H1 (cell line): ENCODE measurements around the gene LTF. TPM values are rescaled to one million over a fixed set of nuclear protein-coding genes. Genes with fewer than 3 reads are reported as not detected.

Experiments
- CTCF ChIA-PET: fragments of 300-600 bp; sonication (Branson Sonifier 250); formaldehyde crosslinking; loops from one replicate; lab custom pipeline; 2021; ENCODE audit not compliant: partially characterized antibody; lab: Charles Lee
- POLR2A ChIA-PET: fragments of 300-600 bp; sonication (Branson Sonifier 250); formaldehyde crosslinking; loops from one replicate; lab custom pipeline; 2021; ENCODE audit warnings: inconsistent platforms; ENCODE audit not compliant: partially characterized antibody; lab: Charles Lee
- DNase-seq, 2 experiments: peaks; one replicate each; pipeline versions ENCODE4 v3.0.0 to v3.0.0-alpha.2; 2010 to 2022; ENCODE audit warnings: low spot score in 2 of 2, low read depth in 1 of 2, mixed read lengths in 1 of 2
- FAIRE-seq: peaks from 2 replicates; lab custom pipeline; 2011; peaks lifted over from hg19 to GRCh38; lab: Jason Lieb, UNC
- H2AFZ ChIP-seq: 2 replicates; pipeline ENCODE4 v1.8.1; 2012; ENCODE audit warnings: low read length, inconsistent platforms
- H2AK5ac ChIP-seq: 2 replicates; pipeline ENCODE4 v1.6.1; 2013; ENCODE audit warnings: low read depth, low read length
- H2BK120ac ChIP-seq: replicated peaks from 2 replicates; pipeline ENCODE3; 2013; ENCODE audit warnings: low read depth, low read length, inconsistent platforms
- H2BK12ac ChIP-seq: 2 replicates; pipeline ENCODE4 v1.6.1; 2013; ENCODE audit warnings: low read depth, low read length
- H2BK15ac ChIP-seq: 2 replicates; pipeline ENCODE4 v1.6.1; 2013; ENCODE audit warnings: low read length
- H2BK20ac ChIP-seq: 2 replicates; pipeline ENCODE4 v1.6.1; 2013; ENCODE audit warnings: low read length
- H2BK5ac ChIP-seq: 2 replicates; pipeline ENCODE4 v1.6.1; 2013; ENCODE audit warnings: low read depth, low read length
- H3K14ac ChIP-seq: 2 replicates; pipeline ENCODE4 v1.6.1; 2013; ENCODE audit warnings: inconsistent platforms; ENCODE audit not compliant: insufficient read length
- H3K18ac ChIP-seq: 2 replicates; pipeline ENCODE4 v1.6.1; 2013; ENCODE audit warnings: low read length; ENCODE audit errors: extremely low read depth
- H3K23ac ChIP-seq: 2 replicates; pipeline ENCODE4 v1.6.1; 2013; ENCODE audit warnings: inconsistent platforms; ENCODE audit not compliant: insufficient read length
- H3K23me2 ChIP-seq: 2 replicates; pipeline ENCODE4 v1.6.1; 2013; ENCODE audit warnings: low read depth, low read length
- H3K27ac ChIP-seq: 2 replicates; pipeline ENCODE4 v1.6.1; 2011; ENCODE audit warnings: low read depth, low read length, inconsistent platforms
- H3K27me3 ChIP-seq, 4 experiments: replicated peaks in 1 of 4; 1 replicate in 1 of 4; 2 replicates in 3 of 4; pipeline versions ENCODE4 v1.6.1 to v1.8.1; 2011 to 2013; ENCODE audit warnings: low read length in 3 of 4, mild to moderate bottlenecking in 3 of 4, inconsistent platforms in 2 of 4, mixed read lengths in 2 of 4, moderate library complexity in 1 of 4; ENCODE audit not compliant: control insufficient read depth in 3 of 4, insufficient read depth in 3 of 4; ENCODE audit errors: extremely low read depth in 1 of 4
- H3K36me3 ChIP-seq, 4 experiments: 2 replicates each; pipeline versions ENCODE4 v1.6.1 to v1.8.1; 2011 to 2013; ENCODE audit warnings: mild to moderate bottlenecking in 4 of 4, low read length in 3 of 4, moderate library complexity in 2 of 4, control low read depth in 1 of 4, inconsistent platforms in 1 of 4; ENCODE audit not compliant: insufficient read depth in 4 of 4, control insufficient read depth in 2 of 4
- H3K4ac ChIP-seq: replicated peaks from 2 replicates; pipeline ENCODE3; 2013; ENCODE audit warnings: low read length, low read depth, mixed read lengths, inconsistent platforms; ENCODE audit not compliant: insufficient read length
- H3K4me1 ChIP-seq, 4 experiments: replicated peaks in 1 of 4; 1 replicate in 1 of 4; 2 replicates in 3 of 4; pipeline versions ENCODE4 v1.6.1 to v1.8.1; 2011 to 2013; ENCODE audit warnings: low read length in 3 of 4, inconsistent platforms in 2 of 4, mixed read lengths in 1 of 4; ENCODE audit not compliant: insufficient read depth in 4 of 4, control insufficient read depth in 3 of 4
- H3K4me2 ChIP-seq, 2 experiments: 2 replicates each; pipeline versions ENCODE4 v1.6.1 to v1.8.1; 2011 to 2013; ENCODE audit warnings: low read depth in 2 of 2, low read length in 2 of 2, control low read depth in 1 of 2, inconsistent platforms in 1 of 2, mild to moderate bottlenecking in 1 of 2; ENCODE audit not compliant: insufficient read depth in 1 of 2
- H3K4me3 ChIP-seq, 4 experiments: fragments of 200-600, 300-600 bp in 1 of 4; sonication (generic), shearing (Covaris generic), sonication (Bioruptor Twin) in 1 of 4; 2 replicates each; pipeline versions ENCODE4 v1.5.1 to v1.8.1; 2011 to 2016; ENCODE audit warnings: low read length in 4 of 4, low read depth in 3 of 4, control low read depth in 2 of 4, inconsistent platforms in 2 of 4, mild to moderate bottlenecking in 2 of 4, mixed read lengths in 1 of 4, moderate library complexity in 1 of 4; ENCODE audit not compliant: insufficient read depth in 2 of 4; ENCODE audit errors: extremely low read depth in 1 of 4
- H3K56ac ChIP-seq: replicated peaks from 2 replicates; pipeline ENCODE3; 2013; ENCODE audit warnings: low read depth, mild to moderate bottlenecking, mixed read lengths, low read length, inconsistent platforms; ENCODE audit not compliant: insufficient read length
- H3K79me1 ChIP-seq: 2 replicates; pipeline ENCODE4 v1.6.1; 2013; ENCODE audit warnings: low read depth, low read length, control low read depth
- H3K79me2 ChIP-seq, 2 experiments: 2 replicates each; pipeline versions ENCODE4 v1.6.1 to v1.8.1; 2012 to 2013; ENCODE audit warnings: low read length in 2 of 2, mild to moderate bottlenecking in 2 of 2, inconsistent platforms in 1 of 2; ENCODE audit not compliant: insufficient read depth in 2 of 2, control insufficient read depth in 1 of 2
- H3K9ac ChIP-seq, 4 experiments: replicated peaks in 1 of 4; 1 replicate in 1 of 4; 2 replicates in 3 of 4; pipeline versions ENCODE4 v1.6.1 to v1.8.1; 2011 to 2013; ENCODE audit warnings: low read depth in 3 of 4, low read length in 3 of 4, control low read depth in 2 of 4, mild to moderate bottlenecking in 2 of 4, moderate library complexity in 2 of 4, inconsistent platforms in 1 of 4; ENCODE audit errors: extremely low read depth in 1 of 4
- H3K9me3 ChIP-seq, 2 experiments: 2 replicates each; pipeline versions ENCODE4 v1.6.1 to v1.8.1; 2012 to 2013; ENCODE audit warnings: mild to moderate bottlenecking in 2 of 2, moderate library complexity in 2 of 2, control low read depth in 1 of 2, inconsistent platforms in 1 of 2, low read depth in 1 of 2, low read length in 1 of 2, mixed read lengths in 1 of 2; ENCODE audit not compliant: insufficient read depth in 2 of 2
- H4K20me1 ChIP-seq, 2 experiments: replicated peaks in 1 of 2; 2 replicates each; pipeline versions ENCODE3 to v1.8.1; 2011 to 2013; ENCODE audit warnings: inconsistent platforms in 2 of 2, low read length in 2 of 2, mild to moderate bottlenecking in 1 of 2; ENCODE audit not compliant: insufficient read depth in 2 of 2, control insufficient read depth in 1 of 2
- H4K5ac ChIP-seq: 2 replicates; pipeline ENCODE4 v1.6.1; 2013; ENCODE audit warnings: low read length, low read depth, mixed read lengths, inconsistent platforms; ENCODE audit not compliant: insufficient read length
- H4K8ac ChIP-seq: 2 replicates; pipeline ENCODE4 v1.8.0; 2013; ENCODE audit warnings: mild to moderate bottlenecking, moderate library complexity, low read length, inconsistent platforms; ENCODE audit not compliant: insufficient read depth; ENCODE audit errors: extremely low read depth
- H4K91ac ChIP-seq: replicated peaks from 2 replicates; pipeline ENCODE3; 2013; ENCODE audit warnings: low read length, mixed read lengths, inconsistent platforms; ENCODE audit not compliant: insufficient read length
- ATF3 ChIP-seq: IDR thresholded peaks from 2 replicates; pipeline ENCODE4 v1.6.1; 2011; ENCODE audit warnings: low read depth, mild to moderate bottlenecking, low read length; ENCODE audit not compliant: insufficient read depth
- BCL11A ChIP-seq, 2 experiments: IDR thresholded peaks; one replicate each; pipeline ENCODE4 v1.6.1; 2011; ENCODE audit warnings: low read depth in 2 of 2, low read length in 2 of 2, mild to moderate bottlenecking in 2 of 2
- CBX8 ChIP-seq: fragments of 300-800, 300-1000 bp; sonication (generic); IDR thresholded peaks from 2 replicates; pipeline ENCODE4 v1.7.1; 2016; ENCODE audit warnings: low read depth, low read length, borderline replicate concordance
- E2F6 ChIP-seq: IDR thresholded peaks from 2 replicates; pipeline ENCODE4 v1.6.1; 2012; ENCODE audit warnings: inconsistent platforms
- EGR1 ChIP-seq: IDR thresholded peaks from 2 replicates; pipeline ENCODE4 v1.6.1; 2011; ENCODE audit warnings: low read depth, low read length, borderline replicate concordance
- EZH2 ChIP-seq: fragments of 200-600 bp; sonication (generic); IDR thresholded peaks from 2 replicates; pipeline ENCODE4 v1.7.1; 2012; ENCODE audit warnings: low read depth, mild to moderate bottlenecking, moderate library complexity, low read length, inconsistent platforms; ENCODE audit not compliant: severe bottlenecking
- FOSL1 ChIP-seq: IDR thresholded peaks from 2 replicates; pipeline ENCODE4 v1.6.1; 2011; ENCODE audit warnings: mild to moderate bottlenecking, low read depth, low read length, moderate library complexity; ENCODE audit not compliant: insufficient read depth
- JUND ChIP-seq: IDR thresholded peaks from 2 replicates; pipeline ENCODE4 v1.6.1; 2011; ENCODE audit warnings: mild to moderate bottlenecking, improper control_type of control experiment, low read length
- SIRT6 ChIP-seq: IDR thresholded peaks from one replicate; pipeline ENCODE4 v1.7.1; 2012; ENCODE audit warnings: low read length, inconsistent platforms
- SP1 ChIP-seq: IDR thresholded peaks from 2 replicates; pipeline ENCODE4 v1.6.1; 2011; ENCODE audit warnings: low read depth, low read length
- WGBS, 2 experiments: shearing (Covaris generic) in 1 of 2; methylation state at CpG; one replicate each; pipeline versions ENCODE4 v1.1.6 to v1.1.7; 2013 to 2015; ENCODE audit warnings: low lambda C conversion rate in 2 of 2, mixed read lengths in 2 of 2, inconsistent platforms in 1 of 2, low coverage in 1 of 2, missing lambda C conversion rate in 1 of 2; ENCODE audit not compliant: insufficient replicate concordance in 2 of 2, insufficient coverage in 1 of 2, insufficient read length in 1 of 2; ENCODE audit errors: extremely low coverage in 1 of 2, missing lambda C conversion rate in 1 of 2; 5-methylcytosine and 5-hydroxymethylcytosine counted together
- polyA plus RNA-seq, 7 experiments: library from polyadenylated mRNA; depleted of rRNA in 3 of 7; stranded (reverse) in 5 of 7; unstranded in 2 of 7; fragments of >200 nt in 5 of 7; fragments of 200-250 nt in 2 of 7; gene quantifications; 1 replicate in 5 of 7; 2 replicates in 1 of 7; 4 replicates in 1 of 7; pipeline versions ENCODE4 v1.2.1 to v1.2.3, GENCODE V29; 2011 to 2013; ENCODE audit warnings: missing spikeins in 2 of 7, mixed read lengths in 2 of 7
- total RNA-seq: library from RNA; stranded (reverse); fragmentation: NEBNext Ultra II Directional; extraction: Animal tissue kit (Norgen Biotek cat#: 25700); gene quantifications from 2 replicates; pipeline ENCODE4 v1.2.1, GENCODE V29; 2021

Gene LTF
- total and polyA plus RNA-seq, 2 of the 8 experiments (the other 6 are each of a cell fraction or from before 2014, with no cell fraction given) = 0.23 to 0.99 TPM

GRCh38 chr3:46453526-46454208 lies 11.0 kb downstream of the LTF start:
- H3K23ac ChIP-seq = no peak overlapping the region
- no peak overlapping the region for H3K56ac ChIP-seq
- no peaks in the 10 kb centered on the region for H3K4me1 ChIP-seq
- no peak for FAIRE-seq
- H3K4me2 ChIP-seq = no peak overlapping the region
- H2AK5ac ChIP-seq = no peak overlapping the region
- no peak overlapping the region for H2BK5ac ChIP-seq
- H3K9ac ChIP-seq = no peak overlapping the region
- no peak overlapping the region for H3K27ac ChIP-seq
- POLR2A ChIA-PET = no interaction called here
- no peaks in the 10 kb centered on the region for H3K79me2 ChIP-seq
- no peak overlapping the region for H3K14ac ChIP-seq
- no peak overlapping the region for H4K5ac ChIP-seq
- no peak overlapping the region for H4K91ac ChIP-seq
- no peak overlapping the region for H3K4me3 ChIP-seq
- no peak overlapping the region for H4K8ac ChIP-seq
- no peak overlapping the region for H2BK12ac ChIP-seq
- TF ChIP-seq CBX8 = no peak
- no peak for TF ChIP-seq FOSL1
- TF ChIP-seq SIRT6 = no peak
- no peak for TF ChIP-seq EZH2
- no peak for TF ChIP-seq EGR1
- TF ChIP-seq SP1 = no peak
- TF ChIP-seq JUND = no peak
- no peak for TF ChIP-seq BCL11A (IDR thresholded peaks at IDR 0.05; ENCODE audit: low read depth in 2 of 2, low read length in 2 of 2)
- TF ChIP-seq E2F6 = no peak
- no peak for TF ChIP-seq ATF3
- no peaks in the 10 kb centered on the region for H3K9me3 ChIP-seq
- no peak for DNase-seq
- CTCF ChIA-PET = interaction anchor here (0.9 to 4.5 kb wide), 5 partner anchors 8 to 75 kb away, joined by 3 to 22 read pairs (median 4); partner anchors contain the start of gene LTF
- no peak overlapping the region for H3K18ac ChIP-seq
- H4K20me1 ChIP-seq = no peaks in the 10 kb centered on the region
- 78% methylated on average over 7 of the region's 7 CpGs; no CpG with 5 or more reads in 1 of the 2 experiments for WGBS, 2 experiments
- no peak overlapping the region for H2BK20ac ChIP-seq
- H3K4ac ChIP-seq = no peak overlapping the region
- no peak overlapping the region for H2BK120ac ChIP-seq
- H2BK15ac ChIP-seq = no peak overlapping the region
- H3K27me3 ChIP-seq = no peaks in the 10 kb centered on the region
- no peaks in the 10 kb centered on the region for H3K23me2 ChIP-seq
- no peaks in the 10 kb centered on the region for H3K36me3 ChIP-seq
- no peaks in the 10 kb centered on the region for H3K79me1 ChIP-seq
- H2AFZ ChIP-seq = no peak overlapping the region
